ENCODE data around the gene ADSL.

ADSL gene

DNA sequence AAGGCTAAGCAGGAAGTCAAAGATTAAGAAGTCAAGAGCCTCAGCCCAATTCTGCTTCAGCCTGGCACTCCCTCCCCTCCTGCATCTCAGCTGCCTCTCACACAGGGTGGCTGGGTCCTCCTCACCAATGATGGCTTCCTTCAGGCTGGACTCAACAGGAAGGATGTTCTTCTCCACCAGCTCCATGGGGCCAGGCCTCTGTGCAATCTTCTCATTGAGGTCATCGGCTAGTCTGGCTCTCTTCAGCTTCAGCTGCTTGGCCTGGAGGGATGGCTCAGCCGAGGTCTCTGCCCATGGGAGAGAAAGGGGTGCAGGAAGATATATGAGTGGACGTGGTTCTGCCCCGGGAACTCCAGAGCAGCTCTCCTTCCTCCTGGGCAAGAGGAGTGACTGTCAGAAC, 83.2 kb downstream of the ADSL start:
- no peak for FAIRE-seq
- no peak for DNase-seq (ENCODE audit: insufficient read length, low spot score)
- TF ChIP-seq, protein P1, sequence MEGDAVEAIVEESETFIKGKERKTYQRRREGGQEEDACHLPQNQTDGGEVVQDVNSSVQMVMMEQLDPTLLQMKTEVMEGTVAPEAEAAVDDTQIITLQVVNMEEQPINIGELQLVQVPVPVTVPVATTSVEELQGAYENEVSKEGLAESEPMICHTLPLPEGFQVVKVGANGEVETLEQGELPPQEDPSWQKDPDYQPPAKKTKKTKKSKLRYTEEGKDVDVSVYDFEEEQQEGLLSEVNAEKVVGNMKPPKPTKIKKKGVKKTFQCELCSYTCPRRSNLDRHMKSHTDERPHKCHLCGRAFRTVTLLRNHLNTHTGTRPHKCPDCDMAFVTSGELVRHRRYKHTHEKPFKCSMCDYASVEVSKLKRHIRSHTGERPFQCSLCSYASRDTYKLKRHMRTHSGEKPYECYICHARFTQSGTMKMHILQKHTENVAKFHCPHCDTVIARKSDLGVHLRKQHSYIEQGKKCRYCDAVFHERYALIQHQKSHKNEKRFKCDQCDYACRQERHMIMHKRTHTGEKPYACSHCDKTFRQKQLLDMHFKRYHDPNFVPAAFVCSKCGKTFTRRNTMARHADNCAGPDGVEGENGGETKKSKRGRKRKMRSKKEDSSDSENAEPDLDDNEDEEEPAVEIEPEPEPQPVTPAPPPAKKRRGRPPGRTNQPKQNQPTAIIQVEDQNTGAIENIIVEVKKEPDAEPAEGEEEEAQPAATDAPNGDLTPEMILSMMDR (IDR thresholded peaks at IDR 0.05; ENCODE audit: insufficient read depth, missing control alignments): no peak

- FAIRE-seq: no peak
- no peak for DNase-seq (ENCODE audit: insufficient read length, low spot score)
- TF ChIP-seq, protein P1 (IDR thresholded peaks at IDR 0.05; ENCODE audit: insufficient read depth, missing control alignments): no peak
Observed at GRCh38 chr22:40430991-40431390, 84.7 kb downstream of the ADSL start.

- TF ChIP-seq, protein P1 (IDR thresholded peaks at IDR 0.05; ENCODE audit: insufficient read depth, missing control alignments): no peak
- DNase-seq (ENCODE audit: insufficient read length, low spot score) (no peak), FAIRE-seq (no peak)
Observed at GRCh38 chr22:40432157-40432556, 85.9 kb downstream of the ADSL start.

DNA sequence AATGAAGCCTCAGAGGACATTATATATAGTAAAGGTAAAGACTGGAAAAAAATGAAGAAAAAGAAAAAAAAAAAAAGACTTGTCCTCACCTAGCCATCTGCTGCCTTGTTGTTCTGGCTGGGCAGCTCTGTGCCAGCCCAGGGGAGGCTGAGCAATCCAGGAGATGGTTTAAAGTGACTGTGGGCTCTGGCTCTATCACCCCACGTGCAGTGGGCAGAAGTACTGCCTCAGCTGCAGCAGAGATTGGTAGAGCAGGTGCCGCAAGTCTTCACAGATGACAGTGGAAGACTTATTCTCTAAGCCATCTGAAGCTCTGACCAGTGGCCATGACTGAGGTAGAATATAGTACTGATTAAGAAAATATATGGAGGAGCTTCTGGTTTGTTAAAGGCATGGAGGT, 86.3 kb downstream of the ADSL start:
- TF ChIP-seq, protein P1 (IDR thresholded peaks at IDR 0.05; ENCODE audit: insufficient read depth, missing control alignments): no peak
- FAIRE-seq (no peak), DNase-seq (ENCODE audit: insufficient read length, low spot score) (no peak)

DNA sequence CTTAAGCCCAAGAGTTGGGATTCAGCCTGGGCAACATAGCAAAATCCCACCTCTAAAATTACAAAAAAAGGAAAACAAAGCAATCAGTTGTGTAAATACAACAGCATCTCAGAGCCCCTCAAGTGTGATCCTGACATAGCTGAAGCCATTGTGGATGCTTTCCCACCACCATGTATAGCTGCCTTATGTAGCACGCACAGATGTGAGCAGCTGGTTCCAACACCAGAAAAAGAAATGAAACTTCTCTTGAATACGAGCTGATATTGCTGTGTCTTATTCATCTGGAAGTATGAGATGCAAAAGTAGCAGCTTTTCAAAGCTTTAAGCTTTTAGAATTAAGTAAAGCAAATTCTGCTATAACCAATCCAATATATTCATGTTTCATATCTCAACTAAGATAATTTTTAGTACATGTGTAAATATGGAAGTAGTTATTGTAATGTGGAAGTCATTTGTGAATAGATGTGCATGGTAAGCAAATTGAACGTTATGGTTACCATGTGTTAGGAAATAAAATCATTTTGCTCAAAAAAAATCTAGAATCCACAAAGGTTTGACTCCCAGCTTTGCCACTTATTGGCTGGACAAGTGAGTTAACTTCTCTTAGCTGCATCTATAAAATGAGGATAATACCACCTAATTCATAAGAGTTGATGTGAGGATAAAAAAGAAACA, 87.3 kb downstream of the ADSL start:
- TF ChIP-seq, protein P1 (IDR thresholded peaks at IDR 0.05; ENCODE audit: insufficient read depth, missing control alignments): no peak
- DNase-seq (ENCODE audit: insufficient read length, low spot score) (no peak), FAIRE-seq (no peak)

DNA sequence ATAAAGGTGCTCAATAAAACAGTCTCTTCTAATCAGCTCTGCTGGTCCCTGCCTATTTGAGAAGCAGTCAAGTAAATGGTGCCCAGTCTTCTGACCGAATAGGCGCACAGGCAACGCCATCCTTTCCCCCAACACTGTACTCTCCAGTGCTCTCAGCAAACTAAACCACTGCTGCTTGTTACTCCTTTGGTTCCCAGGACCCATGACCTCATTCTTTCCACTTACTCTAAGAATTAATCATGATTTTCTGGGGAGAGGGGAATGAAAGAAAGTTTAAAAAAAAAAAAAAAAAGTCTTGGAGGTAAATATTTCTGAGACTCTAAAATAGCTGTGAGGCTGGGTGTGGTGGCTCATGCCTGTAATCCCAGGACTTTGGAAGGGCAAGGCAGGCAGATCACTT, 87.8 kb downstream of the ADSL start:
- FAIRE-seq: no peak
- no peak for DNase-seq (ENCODE audit: insufficient read length, low spot score)
- TF ChIP-seq, protein P1 (IDR thresholded peaks at IDR 0.05; ENCODE audit: insufficient read depth, missing control alignments): no peak

GRCh38 chr22:40434745-40435144, 88.4 kb downstream of the ADSL start:
- no peak for FAIRE-seq
- TF ChIP-seq, protein P1 (IDR thresholded peaks at IDR 0.05; ENCODE audit: insufficient read depth, missing control alignments): no peak
- no peak for DNase-seq (ENCODE audit: insufficient read length, low spot score)

All from D721Med (cell line).